Stimulated activated CD8-positive, alpha-beta memory T cell treated with anti-CD3 and anti-CD28 coated beads, Interleukin-12 subunit alpha, Interleukin-12 subunit beta, amount 100 ng/mL, for 24 hours (primary cell): ENCODE results near the gene SSR1.
"Not testable (repeated sequence)": the region's sequence is repeated elsewhere in the genome, so short reads cannot be mapped to it uniquely, and the experiment has no call there.

Experiments
- DNase-seq: peaks from one replicate; pipeline ENCODE4 v3.0.0-alpha.2; 2020; ENCODE audit errors: extremely low read depth

SSR1 gene

GRCh38 chr6:7317538-7317937 is 4.5 kb upstream of the SSR1 start:
- no peak for DNase-seq

DNA sequence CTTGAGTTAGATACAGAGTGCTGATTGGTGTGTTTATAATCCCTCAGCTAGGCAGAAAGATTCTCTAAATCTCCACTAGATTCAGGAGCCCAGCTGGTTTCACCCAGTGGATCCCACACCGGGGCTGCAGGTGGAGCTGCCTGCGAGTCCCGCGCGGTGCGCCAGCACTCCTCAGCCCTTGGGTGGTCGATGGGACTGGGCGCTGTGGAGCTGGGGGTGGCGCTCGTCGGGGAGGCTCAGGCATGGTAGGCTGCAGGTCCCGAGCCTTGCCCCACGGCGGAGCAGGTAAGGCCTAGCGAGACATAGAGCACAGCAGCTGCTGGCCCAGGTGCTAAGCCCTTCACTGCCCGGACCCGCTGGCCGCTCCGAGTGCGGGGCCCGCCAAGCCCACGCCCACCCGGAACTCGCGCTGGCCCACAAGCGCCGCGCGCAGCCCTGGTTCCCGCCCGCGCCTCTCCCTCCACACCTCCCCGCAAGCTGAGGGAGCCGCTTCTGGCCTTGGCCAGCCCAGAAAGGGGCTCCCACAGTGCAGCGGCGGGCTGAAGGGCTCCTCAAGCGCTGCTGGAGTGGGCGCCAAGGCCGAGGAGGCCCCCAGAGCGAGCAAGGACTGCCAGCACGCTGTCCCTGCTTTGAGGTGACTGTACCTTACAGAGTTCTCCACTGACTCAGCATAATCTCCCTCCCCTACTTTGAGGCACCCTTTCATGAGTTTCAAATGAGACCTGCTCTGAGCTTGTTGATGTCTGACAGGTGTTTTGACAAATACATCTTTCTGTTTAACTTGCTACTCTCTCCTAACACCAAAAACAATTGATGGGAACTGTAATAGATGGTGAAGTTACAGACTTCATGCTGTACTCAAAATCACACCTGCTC is 3.9 kb upstream of the SSR1 start:
- no peak for DNase-seq

- DNase-seq, result no peak
Measured at GRCh38 chr6:7315948-7316365, 3.0 kb upstream of the SSR1 start.

- not testable (repeated sequence) for DNase-seq
Measured at GRCh38 chr6:7315087-7315947, 2.3 kb upstream of the SSR1 start.

DNA sequence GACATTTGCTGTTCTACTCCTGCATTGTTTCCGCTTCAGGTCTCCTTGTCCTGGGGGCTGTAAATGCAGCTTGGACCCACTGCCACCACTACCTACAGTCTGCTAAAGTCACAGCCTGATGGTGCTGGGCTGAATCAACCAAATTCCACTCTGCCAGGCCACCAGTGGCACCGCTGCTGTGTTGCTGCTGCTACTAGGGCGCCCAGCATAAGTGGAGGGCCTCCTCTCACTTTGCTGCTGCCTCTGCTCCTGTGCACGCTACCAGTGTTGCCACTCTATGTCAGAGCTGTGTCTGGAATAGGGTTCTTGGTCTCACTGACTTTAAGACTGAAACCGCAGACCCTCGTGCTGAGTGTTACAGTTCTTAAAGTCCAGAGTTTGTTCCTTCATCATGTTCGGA is 1.4 kb upstream of the SSR1 start:
- no peak for DNase-seq

DNA sequence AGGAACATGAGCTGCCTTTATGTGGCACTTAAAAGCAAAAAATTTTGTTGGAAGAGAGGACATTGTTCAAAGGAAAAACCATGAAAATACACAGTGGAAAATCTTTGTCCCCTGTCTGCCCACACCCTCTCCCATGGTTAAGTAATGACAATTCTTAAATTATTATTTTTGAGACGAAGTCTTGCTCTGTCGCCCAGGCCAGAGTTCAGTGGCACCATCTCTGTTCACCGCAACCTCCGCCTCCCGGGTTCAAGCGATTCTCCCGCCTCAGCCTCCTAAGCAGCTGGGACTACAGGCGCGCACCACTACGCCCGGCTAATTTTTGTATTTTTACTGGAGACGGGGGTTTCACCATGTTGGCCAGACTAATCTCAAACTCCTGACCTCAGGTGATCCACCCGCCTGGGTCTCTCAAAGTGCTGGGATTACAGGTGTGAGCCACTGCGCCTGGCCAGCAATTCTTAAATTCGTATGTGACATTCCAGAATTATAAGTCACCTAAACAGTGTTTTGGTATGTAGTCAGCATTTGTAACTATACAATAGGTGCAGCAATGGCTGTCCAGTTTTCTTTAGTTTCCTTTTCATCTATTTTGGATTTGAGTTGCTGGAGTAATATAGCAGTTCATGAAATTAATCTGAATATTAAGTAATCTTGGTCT is 636 bp upstream of the SSR1 start:
- no peak for DNase-seq

DNA sequence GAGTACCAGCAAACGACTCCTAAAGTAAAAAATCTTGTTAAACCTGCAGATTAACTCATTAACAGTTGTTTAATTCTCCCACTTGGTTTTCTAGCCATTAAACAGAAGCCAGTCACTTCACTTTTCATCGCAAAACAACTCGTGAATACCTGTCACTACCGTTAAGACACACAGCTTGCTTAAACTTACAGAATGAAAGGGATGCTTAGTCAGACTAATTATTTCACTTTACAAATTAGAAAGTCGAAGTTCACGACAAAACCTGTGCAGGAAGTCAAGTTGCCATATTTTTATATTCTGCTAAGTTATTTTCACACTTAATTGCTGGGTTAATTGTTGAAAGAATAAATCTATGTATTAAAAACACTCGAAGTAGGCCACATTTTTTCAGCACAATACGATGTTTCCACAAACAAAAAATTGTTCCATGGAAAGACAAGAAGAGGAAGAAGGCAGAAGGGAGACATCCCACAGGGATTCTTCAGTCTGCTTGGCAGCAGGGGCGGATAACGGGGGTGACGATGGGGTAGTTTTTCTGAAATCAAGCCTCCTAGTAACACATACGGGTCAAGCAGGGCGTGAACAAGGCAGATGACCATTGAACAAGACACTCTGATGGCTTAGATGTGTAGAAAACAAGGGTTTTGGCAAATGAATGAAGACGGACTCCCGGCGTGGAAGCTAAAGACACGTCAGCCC is 933 bp downstream of the SSR1 start:
- DNase-seq, result no peak

DNA sequence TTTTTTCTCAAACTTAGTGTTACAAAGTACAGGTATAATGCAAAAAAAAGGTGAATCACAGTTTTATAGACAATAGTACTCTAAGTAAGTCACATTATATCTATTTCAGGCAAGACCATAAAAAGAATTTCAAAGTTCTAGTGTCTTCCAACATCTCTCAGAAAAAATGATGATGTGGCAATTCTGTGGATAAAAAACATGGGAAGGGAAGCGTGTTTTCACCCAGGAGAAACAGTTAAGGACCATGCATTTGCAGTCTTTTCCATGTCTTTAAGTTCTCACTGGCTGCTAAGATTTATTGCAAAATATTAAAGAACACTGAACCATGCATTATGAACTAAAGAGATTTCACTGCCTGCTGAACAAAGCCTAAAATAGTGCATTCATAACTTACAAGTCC is 1.8 kb downstream of the SSR1 start:
- no peak for DNase-seq

DNA sequence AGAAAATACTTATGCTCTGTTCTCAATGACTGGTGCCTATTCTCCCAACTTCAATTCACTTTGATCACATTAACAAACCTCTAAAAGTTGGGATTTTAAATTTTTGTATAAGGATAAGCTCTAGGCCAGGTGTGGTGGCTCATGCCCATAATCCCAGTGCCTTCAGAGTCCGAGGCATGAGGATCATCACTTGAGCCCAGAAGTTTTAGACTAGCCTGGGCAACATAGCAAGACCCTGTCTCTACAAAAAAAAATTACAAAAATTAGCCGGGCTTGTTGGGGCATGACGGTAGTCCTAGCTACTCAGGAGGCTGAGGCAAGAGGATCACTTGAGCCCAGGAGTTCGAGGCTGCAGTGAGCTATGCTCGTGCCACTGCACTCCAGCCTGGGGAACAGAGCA is 3.9 kb downstream of the SSR1 start:
- no peak for DNase-seq

- no peak for DNase-seq
Measured at GRCh38 chr6:7307533-7307932, 5.5 kb downstream of the SSR1 start.

DNA sequence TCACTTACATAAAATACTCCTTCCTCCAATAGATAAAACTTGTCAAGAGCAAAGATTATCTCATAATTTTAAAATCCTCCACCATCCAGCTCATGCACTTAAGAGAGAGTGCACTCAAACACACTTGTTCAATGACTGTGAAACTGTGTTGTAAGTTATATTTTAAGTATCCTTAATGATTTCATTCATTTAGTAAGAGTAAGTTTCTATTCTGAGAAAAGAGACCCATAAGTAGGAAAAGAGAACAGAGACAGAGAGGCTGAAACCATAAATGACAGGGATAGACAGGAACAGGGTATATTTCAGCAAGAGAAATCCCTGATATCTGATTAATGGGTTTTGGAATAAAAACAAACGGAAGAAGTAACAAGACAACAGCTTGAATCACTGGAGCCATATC is 8.2 kb downstream of the SSR1 start:
- DNase-seq, result no peak

DNA sequence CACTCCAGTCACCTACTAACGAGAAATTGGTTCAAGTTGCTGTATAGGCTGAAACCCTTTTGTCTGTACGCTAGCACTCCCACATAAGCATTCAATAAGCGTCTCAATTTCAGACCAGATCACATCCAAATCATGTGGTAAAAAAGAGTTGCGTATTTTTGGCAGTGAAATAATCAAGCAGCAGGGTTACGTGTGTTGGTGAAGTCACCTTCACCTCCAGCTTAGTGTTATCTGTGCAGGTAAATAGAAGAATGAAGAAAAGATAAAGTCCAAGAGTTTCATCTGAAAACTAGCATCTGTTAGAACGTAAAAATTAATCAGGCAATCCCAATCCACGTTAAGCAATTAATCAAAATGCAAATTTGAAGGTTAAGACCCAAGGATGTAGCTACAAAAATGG is 11.3 kb downstream of the SSR1 start:
- DNase-seq, result no peak

GRCh38 chr6:7300926-7301325 is 12.1 kb downstream of the SSR1 start:
- DNase-seq, result no peak

GRCh38 chr6:7298113-7298512 is 14.9 kb downstream of the SSR1 start:
- no peak for DNase-seq

DNA sequence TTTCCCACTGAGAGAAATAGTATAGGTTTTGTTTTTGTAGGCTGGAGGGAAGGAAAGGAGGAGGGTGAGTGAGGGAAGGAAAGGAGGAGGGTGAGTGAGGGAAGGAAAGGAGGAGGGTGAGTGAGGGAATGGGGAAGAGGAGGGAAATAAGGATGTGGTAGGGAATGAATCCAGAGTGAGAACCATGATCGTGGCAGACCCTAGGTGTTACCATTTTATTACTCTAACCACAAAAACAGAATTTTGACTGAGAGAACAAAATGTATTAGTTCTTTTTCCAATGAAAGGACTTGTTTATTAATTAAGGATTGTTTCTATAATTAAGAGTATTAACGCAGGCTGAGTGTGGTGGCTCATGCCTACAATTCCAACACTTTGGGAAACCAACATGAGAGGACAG is 16.4 kb downstream of the SSR1 start:
- no peak for DNase-seq

DNA sequence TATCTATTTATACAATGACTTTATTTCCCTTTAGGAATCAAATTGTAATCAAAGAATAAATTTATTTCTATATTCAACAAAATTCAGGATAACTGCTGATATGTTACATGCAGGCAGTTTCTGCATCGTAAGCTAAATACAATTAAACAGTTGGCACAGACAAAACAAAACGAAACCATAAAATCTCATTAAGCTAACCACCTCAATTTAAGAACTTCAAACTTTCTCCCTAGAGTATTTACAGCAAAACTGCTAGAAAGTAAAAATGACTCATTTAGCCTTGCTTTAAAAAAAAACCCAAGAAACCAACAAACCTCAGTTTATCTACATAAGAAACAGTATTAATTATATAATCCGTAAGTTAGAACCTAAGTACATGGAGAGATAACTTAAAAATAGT is 17.1 kb downstream of the SSR1 start:
- no peak for DNase-seq

- DNase-seq, result no peak
Measured at GRCh38 chr6:7292596-7293255, 20.3 kb downstream of the SSR1 start.

- DNase-seq, result no peak
Measured at GRCh38 chr6:7290079-7290478, 22.9 kb downstream of the SSR1 start.

DNA sequence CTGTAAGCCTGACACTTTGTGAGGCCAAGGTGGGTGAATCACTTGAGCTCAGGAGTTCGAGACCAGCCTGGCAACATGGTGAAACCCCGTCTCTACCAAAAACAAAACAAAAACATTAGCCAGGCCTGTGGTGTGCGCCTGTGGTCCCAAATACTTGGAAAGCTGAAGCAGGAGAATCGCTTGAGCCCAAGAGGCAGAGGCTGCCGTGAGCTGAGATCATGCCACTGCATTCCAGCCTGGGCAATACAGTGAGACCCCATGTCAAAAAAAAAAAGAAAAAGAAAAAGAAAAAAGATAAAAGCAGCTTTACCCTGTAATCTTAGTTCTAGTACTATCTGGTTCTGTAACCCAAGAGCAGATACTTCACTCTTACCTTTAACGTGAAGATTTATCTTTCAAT is 27.6 kb downstream of the SSR1 start:
- DNase-seq, result no peak

GRCh38 chr6:7283676-7284075 is 29.3 kb downstream of the SSR1 start:
- DNase-seq, result no peak
